H9 (cell line): ENCODE data around the gene RBL1. TPM values are rescaled to one million over a fixed set of nuclear protein-coding genes. Genes with fewer than 3 reads are reported as not detected.

Experiments
- DNase-seq: peaks from one replicate; pipeline ENCODE4 v3.0.0-alpha.2; 2017
- H2AFZ ChIP-seq: one replicate; pipeline ENCODE4 v1.6.1; 2013; ENCODE audit warnings: mild to moderate bottlenecking, low read length, control low read depth, moderate library complexity
- H2AK5ac ChIP-seq: 2 replicates; pipeline ENCODE4 v1.6.1; 2013; ENCODE audit warnings: low read length, control low read depth, mixed read lengths; ENCODE audit not compliant: insufficient read length
- H2BK120ac ChIP-seq: one replicate; pipeline ENCODE4 v1.6.1; 2013; ENCODE audit warnings: low read depth, mild to moderate bottlenecking, low read length, control low read depth, inconsistent platforms; ENCODE audit not compliant: poor library complexity, severe bottlenecking
- H2BK12ac ChIP-seq: 2 replicates; pipeline ENCODE4 v1.6.1; 2013; ENCODE audit warnings: low read length, control low read depth, mixed read lengths, low read depth; ENCODE audit not compliant: insufficient read length
- H2BK15ac ChIP-seq: 2 replicates; pipeline ENCODE4 v1.6.1; 2013; ENCODE audit warnings: low read depth, low read length, control low read depth
- H2BK20ac ChIP-seq: one replicate; pipeline ENCODE4 v1.6.1; 2013; ENCODE audit warnings: low read depth, mild to moderate bottlenecking, low read length, control low read depth, inconsistent platforms; ENCODE audit not compliant: poor library complexity, severe bottlenecking
- H2BK5ac ChIP-seq: 2 replicates; pipeline ENCODE4 v1.6.1; 2013; ENCODE audit warnings: low read length, control low read depth, mixed read lengths; ENCODE audit not compliant: insufficient read length
- H3K14ac ChIP-seq: 2 replicates; pipeline ENCODE4 v1.6.1; 2013; ENCODE audit warnings: low read length, control low read depth; ENCODE audit not compliant: insufficient read depth
- H3K18ac ChIP-seq: 2 replicates; pipeline ENCODE4 v1.6.1; 2013; ENCODE audit warnings: low read depth, mild to moderate bottlenecking, mixed read lengths, low read length, control low read depth; ENCODE audit not compliant: insufficient read length
- H3K23ac ChIP-seq: 2 replicates; pipeline ENCODE4 v1.6.1; 2013; ENCODE audit warnings: low read length, control low read depth, mixed read lengths, low read depth; ENCODE audit not compliant: insufficient read length
- H3K23me2 ChIP-seq: 2 replicates; pipeline ENCODE4 v1.6.1; 2013; ENCODE audit warnings: low read depth, mild to moderate bottlenecking, mixed read lengths, low read length, control low read depth; ENCODE audit not compliant: insufficient read length, poor library complexity, severe bottlenecking
- H3K27ac ChIP-seq: 2 replicates; pipeline ENCODE4 v1.5.1; 2013; ENCODE audit warnings: low read length, control low read depth, mixed read lengths, low read depth; ENCODE audit not compliant: insufficient read length
- H3K27me3 ChIP-seq: 2 replicates; pipeline ENCODE4 v1.6.1; 2013; ENCODE audit warnings: low read length, control low read depth, inconsistent platforms; ENCODE audit not compliant: insufficient read depth
- H3K4ac ChIP-seq: 2 replicates; pipeline ENCODE4 v1.6.1; 2013; ENCODE audit warnings: low read depth, mild to moderate bottlenecking, control low read depth, inconsistent platforms, low read length, moderate library complexity
- H3K4me1 ChIP-seq: 2 replicates; pipeline ENCODE4 v1.6.1; 2013; ENCODE audit warnings: low read length, control low read depth, inconsistent platforms; ENCODE audit not compliant: insufficient read depth
- H3K4me2 ChIP-seq: 2 replicates; pipeline ENCODE4 v1.6.1; 2013; ENCODE audit warnings: low read length, control low read depth, mixed read lengths; ENCODE audit not compliant: insufficient read length, insufficient read depth
- H3K56ac ChIP-seq: 2 replicates; pipeline ENCODE4 v1.6.1; 2013; ENCODE audit warnings: low read depth, mild to moderate bottlenecking, mixed read lengths, low read length, control low read depth; ENCODE audit not compliant: insufficient read length
- H3K79me1 ChIP-seq: 2 replicates; pipeline ENCODE4 v1.6.1; 2013; ENCODE audit warnings: low read depth, mild to moderate bottlenecking, moderate library complexity, low read length, control low read depth, inconsistent platforms; ENCODE audit not compliant: insufficient read depth, poor library complexity, severe bottlenecking
- H3K79me2 ChIP-seq: 2 replicates; pipeline ENCODE4 v1.6.1; 2013; ENCODE audit warnings: low read length, control low read depth, inconsistent platforms; ENCODE audit not compliant: insufficient read depth
- H3K9ac ChIP-seq: 2 replicates; pipeline ENCODE4 v1.6.1; 2013; ENCODE audit warnings: low read length, control low read depth, mixed read lengths; ENCODE audit not compliant: insufficient read length; ENCODE audit errors: extremely low read depth
- H3K9me3 ChIP-seq: one replicate; pipeline ENCODE4 v1.6.1; 2013; ENCODE audit warnings: low read depth, low read length, inconsistent platforms; ENCODE audit not compliant: control insufficient read depth
- H3T11ph ChIP-seq: one replicate; pipeline ENCODE4 v1.6.1; 2013; ENCODE audit warnings: mild to moderate bottlenecking, low read length, control low read depth, inconsistent platforms
- H4K20me1 ChIP-seq: one replicate; pipeline ENCODE4 v1.6.1; 2013; ENCODE audit not compliant: control insufficient read depth, insufficient read length, insufficient read depth
- H4K5ac ChIP-seq: 2 replicates; pipeline ENCODE4 v1.6.1; 2013; ENCODE audit warnings: low read depth, mild to moderate bottlenecking, mixed read lengths, low read length, control low read depth; ENCODE audit not compliant: insufficient read length
- H4K8ac ChIP-seq: replicated peaks from 2 replicates; pipeline ENCODE4 v1.6.1; 2013; ENCODE audit warnings: low read length, control low read depth, mixed read lengths, low read depth; ENCODE audit not compliant: insufficient read length
- H4K91ac ChIP-seq: 2 replicates; pipeline ENCODE4 v1.6.1; 2013; ENCODE audit warnings: low read depth, mild to moderate bottlenecking, moderate library complexity, mixed read lengths, low read length, control low read depth; ENCODE audit not compliant: insufficient read length
- H3K27ac Mint-ChIP-seq, 3 experiments: 2 replicates in 2 of 3; 3 replicates in 1 of 3; pipeline ENCODE4 v1.8.0; 2020 to 2021; ENCODE audit warnings: mixed read lengths in 3 of 3, mild to moderate bottlenecking in 1 of 3, moderate library complexity in 1 of 3
- H3K27me3 Mint-ChIP-seq: 2 replicates; pipeline ENCODE4 v1.8.0; 2021; ENCODE audit warnings: low read depth, mild to moderate bottlenecking, moderate library complexity, mixed read lengths
- H3K36me3 Mint-ChIP-seq, 3 experiments: 2 replicates in 2 of 3; 3 replicates in 1 of 3; pipeline ENCODE4 v1.8.0; 2020 to 2021; ENCODE audit warnings: low read depth in 3 of 3, mixed read lengths in 3 of 3; ENCODE audit not compliant: insufficient read depth in 1 of 3
- H3K4me1 Mint-ChIP-seq, 2 experiments: 2 replicates each; pipeline ENCODE4 v1.8.0; 2020; ENCODE audit warnings: mixed read lengths in 2 of 2
- H3K4me3 Mint-ChIP-seq, 2 experiments: 2 replicates in 1 of 2; 3 replicates in 1 of 2; pipeline ENCODE4 v1.8.0; 2020 to 2021; ENCODE audit warnings: mild to moderate bottlenecking in 2 of 2, mixed read lengths in 2 of 2, moderate library complexity in 1 of 2
- H3K9me3 Mint-ChIP-seq, 2 experiments: 2 replicates in 1 of 2; 3 replicates in 1 of 2; pipeline ENCODE4 v1.8.0; 2020; ENCODE audit warnings: mild to moderate bottlenecking in 2 of 2, mixed read lengths in 2 of 2, moderate library complexity in 1 of 2
- CTCF ChIP-seq: fragments of 200-600 bp; sonication (generic); conservative IDR thresholded peaks from 3 replicates; pipeline ENCODE4 v1.8.0; 2021; ENCODE audit warnings: antibody characterized with exemption, mild to moderate bottlenecking
- WGBS: extraction: QIAGEN DNeasy Blood & Tissue Kit; methylation state at CpG from one replicate; pipeline ENCODE4 v1.1.7; 2013; ENCODE audit warnings: missing lambda C conversion rate, low lambda C conversion rate, mixed read lengths; ENCODE audit not compliant: insufficient read length; ENCODE audit errors: extremely low coverage; 5-methylcytosine and 5-hydroxymethylcytosine counted together
- total RNA-seq: library from RNA; stranded (reverse); gene quantifications from 2 replicates; pipeline ENCODE4 v1.2.1, GENCODE V29; 2021

RBL1 gene
- total RNA-seq, 1 experiment from 2014 or later, result 14.1 TPM

GRCh38 chr20:36991703-36992102, 104.1 kb downstream of the RBL1 start:
- no peaks in the 10 kb centered on the region for H3K79me1 ChIP-seq
- no peak overlapping the region for H4K5ac ChIP-seq
- no peak overlapping the region for H2BK12ac ChIP-seq
- Mint-ChIP-seq H3K4me3 (no peak overlapping the region), H3K36me3 (peaks cover 35 to 41% (median 40%) of the 10 kb centered on the region in 3 experiments), H3K9me3 (peaks cover 33 to 35% of the 10 kb centered on the region in 2 experiments), H3K4me1 (peaks cover 14 to 19% of the 10 kb centered on the region in 2 experiments), H3K27ac (no peak overlapping the region), H3K27me3 (no peaks in the 10 kb centered on the region)
- H3K23me2 ChIP-seq, result no peaks in the 10 kb centered on the region
- WGBS, result no CpG with 5 or more reads among the region's 3 CpGs
- no peak overlapping the region for H2BK5ac ChIP-seq
- H3K27me3 ChIP-seq, result no peaks in the 10 kb centered on the region
- H3K4me2 ChIP-seq, result no peak overlapping the region
- no peak overlapping the region for H3K18ac ChIP-seq
- H2BK20ac ChIP-seq, result no peak overlapping the region
- no peak overlapping the region for H4K8ac ChIP-seq
- H3K27ac ChIP-seq, result no peak overlapping the region
- H4K20me1 ChIP-seq, result no peaks in the 10 kb centered on the region
- no peak overlapping the region for H3K56ac ChIP-seq
- no peak overlapping the region for H3K23ac ChIP-seq
- no peak overlapping the region for H3K9ac ChIP-seq
- H4K91ac ChIP-seq, result no peak overlapping the region
- no peak for DNase-seq
- no peaks in the 10 kb centered on the region for H3K4me1 ChIP-seq
- H2AK5ac ChIP-seq, result no peak overlapping the region
- H3K9me3 ChIP-seq, result no peaks in the 10 kb centered on the region
- H3T11ph ChIP-seq, result no peak overlapping the region
- no peak overlapping the region for H2AFZ ChIP-seq
- no peak overlapping the region for H3K4ac ChIP-seq
- no peak for TF ChIP-seq CTCF
- H3K14ac ChIP-seq, result no peak overlapping the region
- no peaks in the 10 kb centered on the region for H3K79me2 ChIP-seq
- H2BK120ac ChIP-seq, result no peak overlapping the region
- no peak overlapping the region for H2BK15ac ChIP-seq
